NCI-H524 treated with DMSO at 0.1 percent for 48 hours (cell line): ENCODE measurements around the gene MED16.

Experiments
- DNase-seq: peaks from one replicate; lab custom pipeline; 2025; lab: John Stamatoyannopoulos, UW

MED16 gene

DNA sequence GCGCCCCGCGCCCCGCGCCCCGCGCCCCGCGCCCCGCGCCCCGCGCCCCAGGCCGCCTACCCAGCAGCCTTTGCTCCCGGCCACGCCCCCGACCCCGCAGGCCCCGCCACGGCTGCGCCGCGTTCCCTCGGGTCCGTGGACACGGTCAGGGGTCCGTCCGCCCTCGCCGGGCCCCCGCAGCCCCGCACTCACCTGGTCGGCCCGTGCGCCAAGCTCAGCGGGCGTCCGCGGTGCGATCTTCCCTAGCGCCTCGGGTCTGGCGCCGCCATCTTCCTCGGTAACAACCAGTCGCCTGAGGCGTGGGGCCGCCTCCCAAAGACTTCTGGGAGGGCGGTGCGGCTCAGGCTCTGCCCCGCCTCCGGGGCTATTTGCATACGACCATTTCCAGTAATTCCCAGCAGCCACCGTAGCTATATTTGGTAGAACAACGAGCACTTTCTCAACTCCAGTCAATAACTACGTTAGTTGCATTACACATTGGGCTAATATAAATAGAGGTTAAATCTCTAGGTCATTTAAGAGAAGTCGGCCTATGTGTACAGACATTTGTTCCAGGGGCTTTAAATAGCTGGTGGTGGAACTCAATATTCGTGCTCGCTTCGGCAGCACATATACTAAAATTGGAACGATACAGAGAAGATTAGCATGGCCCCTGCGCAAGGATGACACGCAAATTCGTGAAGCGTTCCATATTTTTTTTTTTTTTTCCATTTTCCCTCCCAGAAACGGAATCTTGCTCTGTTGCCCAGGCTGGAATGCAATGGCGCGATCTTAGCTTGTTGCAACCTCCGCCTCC, at the start of gene MED16, which contains the start of gene RNU6-9:
MED16 (minus strand) TSS at position 294 of the 796 bp plus-strand sequence. CDS start 2,056 bp downstream, outside the sequence.
RNU6-9 (plus strand) TSS at position 591 of the 796 bp plus-strand sequence.
- DNase-seq, result peak; percentile 69

DNA sequence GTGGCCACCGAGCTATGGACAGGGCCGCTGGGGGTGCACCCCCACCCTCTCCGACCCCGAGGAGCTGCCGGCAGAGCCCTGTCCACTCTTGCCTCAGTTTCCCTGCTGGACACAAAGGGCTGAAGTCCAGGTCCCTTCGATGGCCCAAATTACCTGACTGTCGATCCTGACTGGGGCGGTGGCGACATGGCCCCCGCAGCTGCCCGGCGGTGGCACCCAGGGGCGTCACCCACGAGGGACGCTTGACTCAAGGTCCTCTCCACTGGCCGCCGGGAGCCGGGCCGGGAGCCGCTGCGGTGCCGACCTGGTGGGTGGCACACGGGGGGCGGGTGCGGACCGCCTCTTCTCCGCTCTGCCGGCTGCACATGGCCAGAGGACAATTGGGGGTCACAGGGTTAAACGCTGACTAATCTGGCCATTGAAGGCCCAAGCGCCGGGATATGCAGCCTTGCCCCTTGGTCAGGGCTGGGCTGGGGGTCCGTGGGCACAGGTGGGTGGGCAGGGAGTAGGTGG, 49.2 kb upstream of the MED16 start:
- no peak for DNase-seq

DNA sequence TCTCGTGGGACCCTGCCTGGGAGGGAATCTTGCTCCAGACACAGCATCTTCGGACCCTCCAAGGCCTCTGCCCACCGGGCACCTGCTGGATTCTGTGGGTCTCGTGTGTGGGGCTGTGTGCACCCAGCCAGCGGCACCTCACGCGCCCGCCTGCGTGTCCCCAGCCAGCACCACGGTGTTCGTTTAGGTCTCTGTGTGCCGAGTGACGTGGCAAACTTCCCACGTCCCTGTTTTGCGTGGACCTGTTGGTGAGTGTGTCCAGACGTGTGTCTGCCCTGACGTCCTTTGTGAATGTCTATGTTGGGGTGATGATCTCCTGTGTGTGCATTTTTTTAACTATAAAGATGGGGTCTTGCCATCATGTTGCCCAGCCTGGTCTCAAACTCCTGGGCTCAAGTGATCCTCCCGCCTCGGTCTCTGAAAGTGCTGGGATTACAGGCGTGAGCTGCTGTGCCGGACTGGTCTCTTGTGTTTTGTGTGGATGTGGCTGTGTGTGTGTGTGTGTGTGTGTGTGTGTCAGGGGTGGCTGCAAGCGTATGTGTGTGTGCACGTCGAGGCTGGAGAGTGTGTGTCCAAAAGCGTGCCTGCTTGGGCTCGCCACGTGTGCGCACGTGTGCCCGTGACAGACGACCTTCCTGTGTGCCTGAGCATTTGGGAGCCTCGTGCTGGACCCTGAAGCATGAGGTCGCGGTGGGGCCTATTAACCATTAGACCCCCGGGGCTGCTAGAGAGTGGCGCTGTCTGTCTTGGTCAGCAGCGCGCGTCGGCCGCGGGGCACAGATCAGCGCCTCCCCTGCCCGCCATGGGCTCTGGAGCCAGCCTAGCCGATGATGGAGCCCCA, 48.5 kb upstream of the MED16 start:
- DNase-seq, result no peak

GRCh38 chr19:940591-941291, 47.8 kb upstream of the MED16 start:
- DNase-seq, result no peak

DNA sequence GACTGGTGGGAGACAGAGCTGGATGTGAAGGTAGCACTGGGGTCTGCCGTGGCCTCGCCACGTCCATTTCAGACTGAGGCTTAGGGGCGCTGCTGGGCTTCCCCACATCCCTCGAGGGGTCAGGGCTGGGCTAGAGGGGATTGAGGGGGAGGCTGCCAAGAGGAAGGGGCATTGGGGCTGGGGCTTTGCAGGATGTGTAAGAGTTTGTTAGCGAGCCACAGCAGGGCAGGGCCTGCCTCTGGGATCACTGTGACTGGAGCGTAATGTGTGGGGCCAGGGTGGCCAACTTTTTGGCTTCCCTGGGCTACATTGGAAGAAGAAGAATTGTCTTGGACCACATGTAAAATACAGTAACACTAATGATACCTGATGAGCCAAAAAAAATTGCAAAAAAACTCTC, 46.9 kb upstream of the MED16 start:
- no peak for DNase-seq

- no peak for DNase-seq
Measured at GRCh38 chr19:939439-939838, 46.5 kb upstream of the MED16 start.

- DNase-seq, result no peak
Measured at GRCh38 chr19:938233-938923, 45.4 kb upstream of the MED16 start.

DNA sequence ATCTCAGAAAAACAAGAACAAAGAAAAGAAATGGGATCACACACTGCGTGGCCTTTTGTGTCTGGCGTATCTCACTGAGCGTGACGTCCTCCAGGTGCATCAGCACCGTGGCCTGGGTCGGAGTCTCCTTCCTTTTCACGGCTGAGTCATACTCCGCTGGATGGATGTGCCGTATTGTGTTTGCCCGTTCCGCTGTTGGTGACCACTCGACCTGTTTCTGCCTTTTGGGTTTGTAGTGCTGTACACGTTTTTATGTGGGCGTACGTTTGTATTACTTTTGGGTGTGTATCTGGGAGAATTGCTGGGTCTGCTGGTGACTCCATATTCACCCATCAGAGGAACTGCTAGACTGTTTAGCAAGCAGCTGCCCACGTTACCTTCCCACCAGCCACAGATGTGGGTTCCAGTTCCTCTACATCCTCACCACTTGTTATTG, 44.3 kb upstream of the MED16 start:
- no peak for DNase-seq

- no peak for DNase-seq
Measured at GRCh38 chr19:936175-936546, 43.2 kb upstream of the MED16 start.

GRCh38 chr19:934865-935479, 42.0 kb upstream of the MED16 start:
- DNase-seq, result peak; percentile 31

DNA sequence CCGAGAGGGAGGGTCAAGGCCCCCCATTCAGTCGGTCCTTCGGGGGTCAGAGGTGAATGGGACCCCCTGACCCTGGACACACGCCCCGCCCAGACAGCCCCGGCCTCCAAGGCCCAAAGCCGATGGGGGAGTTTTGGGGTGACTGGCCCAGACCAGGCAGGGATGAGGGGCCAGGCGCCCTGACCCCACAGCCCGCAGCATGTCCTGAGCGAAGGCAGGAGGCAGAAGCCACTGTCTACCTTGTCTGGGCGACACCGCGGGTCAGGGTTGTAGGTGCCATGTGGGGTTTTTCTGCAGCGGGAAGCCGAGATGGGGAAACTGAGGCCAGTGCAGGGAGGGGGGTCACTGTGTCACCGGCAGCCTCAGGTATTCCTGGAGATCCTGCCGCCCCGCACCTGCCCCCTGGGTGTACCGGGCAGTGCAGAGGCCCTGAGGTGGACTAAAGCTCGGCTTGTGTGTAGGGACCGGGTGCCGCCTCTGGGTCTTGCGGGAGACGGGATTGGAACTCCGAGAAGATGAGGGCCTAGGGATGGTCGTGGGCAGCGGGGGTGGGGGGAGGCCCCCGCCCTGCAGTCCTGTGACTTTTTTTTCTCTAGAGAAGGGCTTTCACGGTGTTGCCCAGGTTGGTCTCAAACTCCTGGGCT, 41.3 kb upstream of the MED16 start:
- DNase-seq, result no peak

GRCh38 chr19:933553-933882, 40.5 kb upstream of the MED16 start:
- no peak for DNase-seq

DNA sequence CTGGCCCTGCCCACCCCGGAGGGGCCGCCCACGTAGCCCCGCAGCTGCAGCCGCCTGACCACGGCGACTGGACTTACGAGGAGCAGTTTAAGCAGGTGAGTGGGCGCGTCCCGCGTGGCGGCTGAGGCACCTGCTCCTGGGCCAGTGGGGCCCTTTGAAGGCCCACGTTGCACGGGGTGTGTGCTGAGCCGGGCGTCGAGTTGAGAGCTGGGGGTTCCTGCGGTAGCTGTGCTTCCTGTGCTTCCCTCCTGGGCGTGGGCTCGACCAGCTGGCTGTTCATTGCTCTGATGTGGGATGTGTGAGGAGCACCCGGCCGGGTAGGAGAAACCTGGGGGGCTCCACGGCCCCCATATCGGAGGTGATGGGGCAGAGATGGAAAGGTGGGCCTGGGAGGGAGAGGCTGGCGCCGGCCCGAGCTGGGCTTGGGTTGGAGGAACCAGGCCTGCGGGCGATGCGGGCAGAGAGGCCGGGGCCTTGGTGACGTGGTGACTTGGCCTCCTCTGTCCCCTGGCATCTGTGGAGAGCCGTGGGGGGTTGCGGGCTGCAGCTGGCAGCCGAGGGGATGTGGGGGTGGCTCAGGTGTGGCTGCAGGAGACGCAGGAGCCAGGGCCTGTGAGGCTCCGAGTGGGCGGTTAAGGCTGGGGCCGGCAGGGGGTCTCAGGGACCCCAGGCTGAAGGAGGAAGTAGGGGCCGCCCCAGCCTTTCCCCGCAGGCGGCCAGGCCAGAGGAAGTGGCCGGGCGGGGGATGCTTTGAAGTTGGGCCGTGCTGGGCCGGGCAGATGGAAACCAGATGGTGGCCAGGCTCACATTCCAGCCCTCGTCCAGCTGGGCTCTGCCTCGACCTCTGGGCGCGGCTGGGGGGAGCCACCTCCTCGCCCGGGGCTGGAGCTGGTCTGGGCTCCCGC, 39.9 kb upstream of the MED16 start:
- peak; percentile 44 for DNase-seq

DNA sequence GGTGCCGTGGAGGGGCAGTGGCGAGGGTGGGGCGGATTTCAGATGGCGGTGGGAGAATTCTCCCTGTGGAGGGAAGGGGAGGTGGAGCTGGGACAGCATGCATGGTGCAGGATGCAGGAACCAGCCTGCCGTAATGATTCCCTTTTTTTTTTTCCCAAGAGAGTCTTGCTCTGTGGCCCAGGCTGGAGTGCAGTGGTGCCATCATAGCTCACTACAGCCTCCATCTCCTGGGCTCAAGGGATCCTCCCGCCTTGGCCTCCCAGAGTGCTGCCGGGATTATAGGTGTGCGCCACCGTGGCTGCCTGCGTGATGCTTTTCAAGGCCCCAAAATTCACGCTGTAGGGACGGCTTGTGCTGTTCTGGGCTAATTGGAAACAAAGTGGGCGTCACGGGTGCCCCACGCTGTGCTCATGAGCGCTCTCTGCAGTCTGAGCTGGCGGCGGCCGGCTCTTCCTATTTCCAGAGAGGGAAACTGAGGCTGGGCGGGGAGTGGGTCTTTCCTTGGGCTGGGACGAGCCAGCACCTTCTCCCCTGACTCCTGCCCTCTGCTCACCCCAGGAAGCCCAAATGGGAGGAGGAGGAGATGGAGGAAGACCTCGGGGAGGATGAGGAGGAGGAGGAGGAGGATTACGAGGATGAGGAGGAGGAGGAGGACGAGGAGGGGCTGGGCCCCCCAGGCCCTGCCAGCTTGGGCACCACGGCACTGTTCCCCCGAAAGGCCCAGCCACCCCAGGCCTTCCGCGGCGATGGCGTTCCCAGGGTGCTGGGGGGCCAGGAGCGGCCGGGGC, 39.1 kb upstream of the MED16 start:
- no peak for DNase-seq

DNA sequence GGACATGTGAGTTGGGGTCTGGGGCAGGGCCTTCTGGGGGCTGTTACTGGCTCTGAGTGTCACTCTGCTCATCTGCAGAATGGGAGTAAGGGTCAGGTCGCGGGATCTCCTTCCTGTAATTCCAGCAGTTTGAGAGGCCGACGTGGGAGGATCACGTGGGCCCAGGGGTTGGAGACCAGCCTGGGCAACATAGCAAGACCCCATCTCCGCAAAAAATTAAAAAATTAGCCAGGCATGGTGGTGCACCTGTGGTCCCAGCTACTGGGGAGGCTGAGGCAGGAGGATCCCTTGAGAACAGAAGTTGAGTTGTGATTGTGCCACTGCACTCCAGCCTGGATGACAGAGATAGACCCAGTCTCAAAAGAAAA, 36.9 kb upstream of the MED16 start:
- no peak for DNase-seq

DNA sequence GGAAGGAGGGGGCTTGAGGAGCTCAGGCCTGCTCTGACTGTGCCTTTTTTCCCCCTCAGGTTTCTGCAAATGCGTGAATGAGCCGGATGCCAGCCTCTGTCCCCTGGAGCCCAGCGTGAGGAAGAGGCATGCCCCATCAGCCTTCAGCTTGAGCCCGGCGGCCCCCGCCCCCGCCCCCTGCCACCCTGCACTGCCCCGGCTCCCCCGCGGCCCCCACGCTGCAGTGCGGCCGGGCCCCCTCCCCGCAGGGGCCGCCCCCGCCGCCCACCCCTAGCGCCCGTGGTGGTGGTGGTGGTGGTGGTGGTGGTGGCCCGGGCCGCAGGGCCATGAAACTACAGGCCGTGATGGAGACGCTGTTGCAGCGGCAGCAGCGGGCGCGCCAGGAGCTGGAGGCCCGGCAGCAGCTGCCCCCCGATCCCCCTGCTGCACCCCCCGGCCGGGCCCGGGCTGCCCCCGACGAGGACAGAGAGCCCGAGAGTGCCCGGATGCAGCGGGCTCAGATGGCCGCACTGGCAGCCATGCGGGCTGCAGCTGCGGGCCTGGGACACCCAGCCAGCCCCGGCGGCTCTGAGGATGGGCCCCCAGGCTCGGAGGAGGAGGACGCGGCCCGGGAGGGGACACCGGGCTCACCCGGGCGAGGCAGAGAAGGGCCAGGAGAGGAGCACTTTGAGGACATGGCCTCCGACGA, 36.4 kb upstream of the MED16 start:
- DNase-seq, result no peak

- no peak for DNase-seq
Measured at GRCh38 chr19:928471-929202, 35.6 kb upstream of the MED16 start.
